IPS DF 19.7 (cell line): ENCODE data around the gene C2orf92.

ENCODE experiments used
- DNase-seq: peaks from one replicate; pipeline ENCODE4 v3.0.0-alpha.2; 2013; ENCODE audit warnings: low read depth, low spot score

Gene C2orf92

DNA sequence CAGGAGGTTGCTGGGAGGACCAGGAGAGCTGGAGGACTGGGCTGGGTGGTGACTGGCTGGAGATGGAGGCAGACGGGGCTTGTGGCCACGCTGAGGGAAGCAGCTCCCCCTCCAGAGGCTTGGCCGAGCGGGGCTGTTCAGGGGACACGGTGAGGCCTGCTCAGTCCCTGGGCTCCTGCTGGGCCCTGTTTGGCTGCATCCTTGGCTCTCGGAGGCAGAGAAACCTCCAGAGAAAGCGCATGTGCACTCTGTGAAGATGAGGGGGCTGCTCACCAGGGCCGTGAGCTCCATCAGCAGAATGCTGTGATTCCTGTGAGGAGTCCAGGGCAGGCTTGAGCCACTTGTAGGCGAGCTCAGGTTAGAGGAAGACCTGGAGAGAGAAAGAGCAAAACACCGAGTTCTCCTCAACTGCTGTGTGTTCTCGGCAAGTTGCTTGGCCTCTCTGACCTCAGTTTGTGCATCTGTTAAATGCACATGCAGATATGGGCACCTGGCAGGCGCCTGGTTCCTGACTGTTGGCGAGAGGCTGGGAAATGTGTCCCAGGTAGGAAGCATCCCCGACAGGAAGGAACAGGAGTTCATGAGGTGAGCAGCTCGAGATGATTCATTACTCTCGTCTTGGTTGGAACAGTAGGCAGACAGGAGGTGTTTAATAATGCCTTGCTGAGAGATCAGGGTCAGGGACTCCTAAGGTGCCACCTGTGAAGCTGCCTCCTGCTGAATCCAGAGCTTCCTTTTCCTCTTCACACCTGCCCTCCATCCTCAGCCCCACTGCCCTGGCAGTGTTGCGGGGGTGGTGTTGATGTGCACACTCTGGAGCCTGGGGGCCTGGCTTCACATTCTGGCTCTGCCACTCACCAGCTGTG lies 44.8 kb downstream of the C2orf92 start:
- no peak for DNase-seq

GRCh38 chr2:97714950-97715652 lies 45.6 kb downstream of the C2orf92 start:
- no peak for DNase-seq

GRCh38 chr2:97715951-97716694 lies 46.6 kb downstream of the C2orf92 start:
- DNase-seq: no peak

- no peak for DNase-seq
Measured at GRCh38 chr2:97716695-97717612, 47.4 kb downstream of the C2orf92 start.

DNA sequence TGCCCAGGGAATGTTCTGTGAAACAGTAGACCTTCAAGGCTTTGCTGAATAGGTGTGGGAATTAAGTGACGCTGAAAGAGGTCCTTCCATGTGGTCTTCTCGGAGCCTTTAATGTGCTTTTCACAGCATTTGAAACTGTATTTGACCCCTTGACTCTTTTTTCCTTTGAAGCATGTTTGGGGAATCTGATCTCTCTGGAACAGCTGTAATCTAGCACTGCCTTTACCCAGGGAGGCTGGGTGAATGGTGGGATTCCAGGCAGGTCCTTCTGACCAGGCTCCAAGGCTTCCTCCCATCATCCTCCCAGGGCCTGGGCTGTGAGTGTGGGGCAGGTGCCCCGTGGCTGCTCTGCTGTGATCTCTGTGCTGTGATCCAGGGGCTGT lies 48.1 kb downstream of the C2orf92 start:
- no peak for DNase-seq

DNA sequence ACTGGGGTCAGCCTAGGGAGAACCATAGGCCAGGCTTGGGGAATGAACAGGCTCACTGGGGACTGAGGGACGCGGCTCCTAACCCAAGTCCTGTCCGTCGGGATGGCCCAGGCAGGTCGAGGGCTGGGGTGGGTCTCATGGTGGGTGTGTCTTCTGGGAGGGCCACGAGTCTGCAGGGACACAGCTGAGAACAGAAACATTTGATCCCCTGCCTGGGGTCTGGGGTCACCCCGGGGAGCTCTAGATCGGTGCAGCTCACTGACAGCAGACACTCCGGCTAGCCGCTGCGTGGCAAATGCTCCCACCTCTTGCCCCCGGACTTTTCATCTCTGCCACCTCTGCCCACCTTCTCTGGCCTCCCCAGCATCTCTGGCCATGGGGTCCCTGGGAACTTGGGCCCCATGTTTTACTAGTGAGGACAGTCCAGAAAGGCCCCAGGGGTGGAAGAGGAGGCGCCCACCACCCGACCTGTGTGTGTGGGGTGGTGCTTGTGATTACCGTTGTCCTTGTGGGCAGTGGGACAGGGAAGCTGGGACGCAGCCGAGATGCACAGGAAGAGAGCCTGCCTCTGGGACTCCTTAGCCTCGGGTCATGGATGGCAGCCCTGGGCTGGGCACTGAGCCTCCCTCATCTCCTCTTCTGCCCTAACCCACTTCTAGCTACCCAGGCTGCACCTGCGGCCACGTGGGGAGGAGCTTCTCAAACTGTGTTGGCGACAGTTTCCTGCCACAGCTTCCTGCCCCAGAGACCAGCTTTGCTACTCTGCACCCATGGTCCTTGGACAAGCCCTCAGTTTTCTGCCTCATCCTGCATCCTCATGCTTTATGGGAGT lies 48.8 kb downstream of the C2orf92 start:
- no peak for DNase-seq

DNA sequence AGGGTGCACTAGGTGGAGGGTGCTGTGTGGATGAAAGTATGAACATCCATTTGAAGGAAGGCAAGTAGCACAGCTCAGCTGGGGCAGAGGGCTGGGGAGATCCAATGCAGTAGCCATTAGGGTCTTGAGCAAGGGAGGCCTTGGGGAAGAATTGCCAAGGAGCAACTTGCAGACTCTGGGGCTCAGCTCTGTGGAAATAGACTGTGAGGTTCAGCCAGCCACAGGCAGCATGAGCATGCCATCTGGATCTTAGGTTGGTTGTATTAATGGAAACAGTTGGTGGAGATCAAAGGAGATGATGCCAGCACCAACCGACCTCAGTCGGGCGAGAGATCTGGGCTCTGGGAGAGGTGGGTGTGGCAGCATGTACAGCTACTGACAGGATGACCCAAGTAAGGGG lies 49.4 kb downstream of the C2orf92 start:
- DNase-seq: no peak

GRCh38 chr2:97719362-97720155 lies 50.0 kb downstream of the C2orf92 start:
- no peak for DNase-seq

DNA sequence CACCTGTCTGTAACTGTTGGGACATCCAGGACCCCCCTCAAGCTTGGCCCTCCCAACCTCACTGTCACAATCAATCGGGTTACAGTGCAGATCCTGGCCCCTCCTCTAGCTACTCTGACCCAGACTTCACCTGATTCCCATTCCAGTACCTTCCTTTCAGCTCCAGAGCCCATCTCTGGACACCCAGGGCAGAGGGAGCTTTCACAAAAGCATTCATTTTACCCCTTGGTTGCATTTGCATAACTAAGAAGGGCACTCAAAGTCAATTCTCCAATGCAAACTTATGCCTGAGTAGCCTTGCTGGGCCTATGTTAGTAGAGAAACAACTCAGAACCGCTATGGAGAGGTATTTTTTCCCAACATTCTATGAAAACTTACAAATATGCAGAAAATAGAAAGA lies 51.2 kb downstream of the C2orf92 start:
- peak; percentile 9 for DNase-seq

DNA sequence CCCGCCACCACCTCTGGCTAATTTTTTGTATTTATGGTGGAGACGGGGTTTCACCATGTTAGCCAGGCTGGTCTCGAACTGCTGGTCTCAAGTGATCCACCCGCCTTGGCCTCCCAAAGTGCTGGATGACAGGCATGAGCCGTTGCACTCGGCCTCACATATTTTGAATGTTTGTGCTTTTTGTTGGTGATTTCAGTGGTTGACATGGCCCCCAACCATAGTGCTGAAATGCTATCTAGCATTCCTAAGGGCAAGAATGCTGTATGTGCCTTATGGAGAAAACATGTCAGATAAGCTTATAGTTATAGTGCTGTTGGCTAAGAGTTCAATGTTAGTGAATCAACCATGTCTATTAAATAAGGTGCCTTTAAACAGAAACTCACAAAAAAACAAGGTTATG lies 52.7 kb downstream of the C2orf92 start:
- no peak for DNase-seq

DNA sequence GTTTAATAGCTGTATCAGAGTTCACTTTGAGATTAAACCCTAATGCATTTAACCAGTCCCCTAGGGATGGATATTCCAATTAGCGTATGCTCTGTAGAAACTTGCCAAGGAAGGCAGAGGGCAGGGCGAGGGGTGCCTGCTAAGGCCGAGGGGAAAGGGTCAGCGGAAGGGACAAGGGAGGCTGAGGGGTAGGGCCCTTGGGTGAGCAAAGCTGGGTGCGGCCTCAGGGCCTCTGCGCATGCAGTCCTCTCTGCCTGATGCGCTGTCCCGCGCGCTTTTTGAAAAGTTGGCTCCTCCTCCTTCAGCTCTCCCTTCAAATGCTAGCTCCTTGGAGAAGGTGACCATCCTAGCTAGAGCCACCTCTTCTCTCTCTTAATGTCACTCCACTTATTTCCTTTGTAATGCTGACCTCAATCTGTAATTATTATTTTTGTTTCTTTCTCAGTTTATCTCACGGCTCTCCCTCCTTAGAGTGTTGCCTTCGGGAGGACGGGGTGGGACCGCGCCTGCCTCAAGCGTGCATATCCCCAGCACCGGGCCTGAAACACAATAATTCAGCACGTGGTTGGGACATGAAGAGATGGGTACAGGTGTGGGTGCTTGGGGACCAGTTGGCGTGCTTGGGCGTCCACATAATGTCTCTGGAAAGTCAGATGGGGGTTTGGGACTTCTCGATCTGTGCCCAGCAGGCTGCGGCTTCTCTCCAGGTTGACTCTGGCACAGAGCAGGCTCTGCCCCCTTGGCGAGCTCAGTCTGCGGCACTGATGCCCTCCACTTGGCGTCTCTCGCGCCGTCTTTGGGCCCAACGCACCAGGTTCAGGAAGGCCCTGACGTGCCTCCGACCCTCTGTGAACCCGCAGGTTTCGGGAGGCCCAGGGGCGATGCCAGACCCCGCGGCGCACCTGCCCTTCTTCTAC lies 53.9 kb downstream of the C2orf92 start:
- no peak for DNase-seq

GRCh38 chr2:97724073-97724410 lies 54.5 kb downstream of the C2orf92 start:
- no peak for DNase-seq

- no peak for DNase-seq
Measured at GRCh38 chr2:97724501-97724900, 55.0 kb downstream of the C2orf92 start.

DNA sequence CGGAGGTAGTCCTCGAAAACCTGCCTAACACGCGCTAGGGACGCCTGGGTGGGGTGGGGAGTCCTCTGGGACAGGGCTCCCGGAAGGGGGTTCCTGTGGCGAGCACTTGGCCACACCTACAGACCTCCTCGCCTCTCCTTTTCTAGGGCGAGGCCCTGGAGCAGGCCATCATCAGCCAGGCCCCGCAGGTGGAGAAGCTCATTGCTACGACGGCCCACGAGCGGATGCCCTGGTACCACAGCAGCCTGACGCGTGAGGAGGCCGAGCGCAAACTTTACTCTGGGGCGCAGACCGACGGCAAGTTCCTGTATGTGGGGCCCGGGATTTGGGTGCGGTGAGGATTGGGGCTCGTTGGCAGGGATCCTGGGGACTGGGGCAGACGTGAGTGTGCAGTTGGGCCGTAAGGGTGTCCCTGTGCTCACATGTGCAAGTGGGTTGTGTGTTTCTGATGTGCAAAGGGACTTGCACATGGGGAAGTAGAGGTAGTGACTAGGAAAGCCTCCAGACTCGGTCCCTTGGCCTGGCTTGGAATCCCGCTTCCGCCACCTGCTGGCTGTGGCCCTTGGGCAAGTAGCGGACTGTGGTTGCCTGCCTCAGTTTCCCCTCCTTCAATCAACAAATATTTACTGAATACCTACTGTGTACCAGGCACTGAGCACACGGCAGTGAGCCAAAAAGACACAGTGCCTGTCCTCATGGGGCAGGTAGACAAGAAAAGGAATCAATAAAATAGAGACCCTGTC lies 55.6 kb downstream of the C2orf92 start:
- no peak for DNase-seq

- DNase-seq: no peak
Measured at GRCh38 chr2:97726261-97727064, 57.0 kb downstream of the C2orf92 start.

DNA sequence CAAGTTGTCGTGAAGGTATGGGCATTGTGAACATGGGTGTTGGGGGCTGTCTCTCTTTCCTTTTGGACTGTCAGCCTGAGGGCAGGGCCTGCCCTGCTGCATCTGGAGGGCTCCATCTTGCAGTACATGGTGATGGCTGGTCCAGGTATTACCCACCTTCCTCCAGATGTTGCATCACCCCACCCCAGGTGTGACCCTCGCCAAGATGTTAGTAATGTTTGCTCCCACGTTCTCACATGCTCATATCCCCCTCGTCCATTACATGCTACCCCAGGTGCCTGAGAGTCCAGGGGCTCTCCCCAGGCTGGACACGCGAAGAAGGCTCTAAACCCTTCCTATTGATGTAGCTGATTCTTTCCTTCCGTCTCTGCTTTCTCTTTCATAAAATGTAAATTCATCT lies 57.8 kb downstream of the C2orf92 start:
- no peak for DNase-seq

GRCh38 chr2:97728091-97728731 lies 58.7 kb downstream of the C2orf92 start:
- no peak for DNase-seq
